GM12865 (cell line): ENCODE measurements around the gene GPR4.
"Not testable (repeated sequence)": the region's sequence is repeated elsewhere in the genome, so short reads cannot be mapped to it uniquely, and the experiment has no call there.

Experiments used
- DNase-seq: peaks from one replicate; pipeline ENCODE4 v3.0.0; 2010; ENCODE audit warnings: low read depth
- H3K4me3 ChIP-seq: 2 replicates; pipeline ENCODE4 v1.5.1; 2011; ENCODE audit warnings: mild to moderate bottlenecking, low read depth, low read length, control low read depth
- CTCF ChIP-seq: IDR thresholded peaks from 2 replicates; pipeline ENCODE4 v1.5.1; 2011; ENCODE audit warnings: low read length, control low read depth, low read depth, inconsistent platforms; ENCODE audit not compliant: insufficient read depth; ENCODE audit errors: missing control alignments

The GPR4 gene

GRCh38 chr19:45621976-45622503 is 20.0 kb upstream of the GPR4 start:
- DNase-seq: no peak
- no peak for TF ChIP-seq CTCF

GRCh38 chr19:45621389-45621788 is 19.4 kb upstream of the GPR4 start:
- DNase-seq: no peak
- TF ChIP-seq CTCF: no peak
- H3K4me3 ChIP-seq: no peak overlapping the region

More at GRCh38 chr19:45621976-45622503, 20.0 kb upstream of the GPR4 start:
- no peak overlapping the region for H3K4me3 ChIP-seq

GRCh38 chr19:45616704-45617017 is 14.6 kb upstream of the GPR4 start:
- no peak for DNase-seq
- H3K4me3 ChIP-seq: no peak overlapping the region
- TF ChIP-seq CTCF: no peak

GRCh38 chr19:45615795-45616703 is 14.0 kb upstream of the GPR4 start:
- no peak overlapping the region for H3K4me3 ChIP-seq
- TF ChIP-seq CTCF: no peak
- peak; percentile 96 for DNase-seq

GRCh38 chr19:45615056-45615455 is 13.0 kb upstream of the GPR4 start:
- not testable (repeated sequence) for DNase-seq, H3K4me3 ChIP-seq

- peak; percentile 88 for DNase-seq
- TF ChIP-seq CTCF: no peak
- no peak overlapping the region for H3K4me3 ChIP-seq
Observed at GRCh38 chr19:45613926-45614725, 12.1 kb upstream of the GPR4 start.

GRCh38 chr19:45608948-45609347 is 6.9 kb upstream of the GPR4 start:
- no peak for TF ChIP-seq CTCF
- DNase-seq: no peak

More at GRCh38 chr19:45608948-45609347, 6.9 kb upstream of the GPR4 start:
- no peak overlapping the region for H3K4me3 ChIP-seq
